GM19397 (cell line): ENCODE results near the gene SPACA5.
"Not testable (repeated sequence)": the region's sequence is repeated elsewhere in the genome, so short reads cannot be mapped to it uniquely, and the experiment has no call there.

Experiments
- ATAC-seq: cut with Tn5 transposase; IDR thresholded peaks from one replicate; pipeline ENCODE4 v1.9.1; 2021; ENCODE audit warnings: mild to moderate bottlenecking, moderate library complexity; ENCODE audit not compliant: unreplicated experiment

Gene SPACA5

DNA sequence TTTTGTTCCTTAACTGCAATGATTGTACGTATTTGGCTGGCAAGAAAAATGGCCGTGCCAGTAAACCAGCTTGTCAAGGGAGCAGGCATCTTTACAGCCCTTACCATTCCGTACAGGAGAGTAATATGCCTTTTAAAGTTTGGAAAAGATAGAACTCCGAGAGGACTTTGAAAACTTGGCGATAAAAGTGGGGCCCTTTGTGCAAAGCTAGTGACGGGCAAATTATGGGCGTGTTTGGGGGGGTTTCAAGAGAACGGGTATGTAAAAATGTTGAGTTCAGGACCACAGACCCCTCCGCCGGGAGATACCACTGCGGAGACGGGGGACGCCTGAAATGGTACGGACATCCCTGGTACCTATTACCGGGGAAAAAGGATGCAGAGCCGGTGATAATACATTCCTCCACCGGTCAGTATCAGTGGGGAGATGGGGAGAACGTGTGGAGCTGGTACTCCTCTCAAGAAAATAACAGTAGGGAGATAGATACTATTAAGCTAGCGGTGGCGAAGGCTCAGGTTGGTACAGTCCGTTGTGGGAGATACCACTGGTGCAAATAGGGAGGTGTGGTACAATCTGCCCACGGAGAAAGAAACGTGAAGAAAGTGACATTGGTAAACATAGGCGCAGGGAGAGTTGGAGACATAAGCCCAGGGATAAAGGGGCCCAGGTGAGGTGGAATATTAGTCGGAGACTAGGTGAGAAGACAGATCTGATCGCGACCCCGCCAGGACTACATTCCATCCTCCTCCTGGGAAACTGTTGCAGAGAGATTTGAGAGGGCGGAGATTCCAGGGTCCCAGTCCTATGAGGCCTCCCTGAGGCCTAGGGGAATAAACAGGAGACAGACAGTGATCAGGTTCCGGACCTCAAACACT lies 14.5 kb downstream of the SPACA5 start:
- ATAC-seq: peak; percentile 68

DNA sequence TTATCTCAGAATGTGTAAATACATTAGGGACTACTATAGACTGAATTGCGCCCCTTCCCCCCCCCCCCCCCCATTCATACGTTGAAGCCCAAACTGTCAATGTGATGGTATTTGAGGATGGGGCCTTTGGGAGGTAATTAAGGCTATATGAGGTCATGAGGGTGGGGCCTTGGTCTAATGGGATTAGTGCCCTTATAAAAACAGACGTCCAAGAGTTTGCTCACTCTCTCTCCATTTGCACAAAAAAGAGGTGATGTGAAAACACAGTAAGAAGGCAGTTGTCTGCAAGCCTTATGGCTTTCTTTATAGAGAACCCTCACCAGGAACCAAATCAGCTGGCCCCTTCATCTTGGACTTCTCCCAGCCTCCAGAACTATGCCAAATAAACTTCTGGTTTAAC lies 15.3 kb downstream of the SPACA5 start:
- ATAC-seq: no peak

DNA sequence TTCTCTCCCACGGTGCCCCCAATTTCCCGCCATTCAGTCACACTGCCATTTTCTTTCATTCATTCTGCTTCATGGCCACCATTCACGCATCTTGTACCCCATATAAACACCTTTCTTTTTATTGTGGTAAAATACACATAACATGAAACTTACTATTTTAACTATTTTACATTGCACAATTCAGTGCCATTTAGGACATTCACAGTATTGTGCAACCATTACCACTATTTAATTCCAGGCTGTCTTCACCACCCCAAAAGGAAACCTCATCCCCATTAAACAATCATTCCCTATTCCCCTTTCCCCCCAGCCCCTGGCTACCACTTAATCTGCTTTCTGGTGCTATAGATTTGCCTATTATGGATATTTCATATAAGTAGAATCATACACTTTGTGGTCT lies 15.9 kb downstream of the SPACA5 start:
- ATAC-seq: no peak

DNA sequence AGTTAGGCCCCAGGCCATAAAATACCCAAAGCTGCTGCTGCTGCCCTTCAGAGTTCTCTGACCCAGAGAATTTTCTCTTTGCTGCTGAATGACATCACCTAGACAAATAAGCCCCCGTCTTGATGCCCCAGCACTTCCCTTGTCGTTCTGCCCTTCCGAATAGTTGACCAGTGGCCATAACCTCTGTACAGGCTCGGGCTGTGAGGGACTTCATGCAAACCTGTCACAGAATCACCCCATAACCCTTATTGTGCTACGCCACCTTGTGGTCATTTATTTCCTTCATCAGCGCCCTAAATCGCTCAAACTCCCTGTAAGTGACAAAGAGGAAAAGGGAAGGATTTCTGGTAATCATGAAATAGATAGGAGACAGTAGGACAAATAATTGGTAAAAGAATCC lies 18.8 kb downstream of the SPACA5 start:
- no peak for ATAC-seq

DNA sequence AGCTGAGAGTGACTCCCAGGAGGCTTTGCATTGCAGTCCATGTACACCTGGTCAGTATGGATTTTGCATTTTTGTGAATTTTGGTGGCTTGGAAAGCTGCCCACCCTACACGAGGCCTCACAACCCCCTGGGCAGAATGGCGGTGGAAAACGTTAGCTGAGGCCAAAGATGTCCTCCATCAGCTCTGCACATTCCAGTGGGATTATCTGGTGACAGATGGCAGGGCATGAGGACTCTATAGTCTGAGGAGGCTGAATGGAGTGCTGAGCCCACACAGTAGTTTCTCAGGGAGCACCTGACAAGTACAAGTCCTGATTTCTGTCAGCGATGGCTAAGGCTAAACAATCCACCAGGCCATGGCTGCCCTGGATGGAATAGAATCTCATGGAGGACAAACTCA lies 20.8 kb downstream of the SPACA5 start:
- not testable (repeated sequence) for ATAC-seq

DNA sequence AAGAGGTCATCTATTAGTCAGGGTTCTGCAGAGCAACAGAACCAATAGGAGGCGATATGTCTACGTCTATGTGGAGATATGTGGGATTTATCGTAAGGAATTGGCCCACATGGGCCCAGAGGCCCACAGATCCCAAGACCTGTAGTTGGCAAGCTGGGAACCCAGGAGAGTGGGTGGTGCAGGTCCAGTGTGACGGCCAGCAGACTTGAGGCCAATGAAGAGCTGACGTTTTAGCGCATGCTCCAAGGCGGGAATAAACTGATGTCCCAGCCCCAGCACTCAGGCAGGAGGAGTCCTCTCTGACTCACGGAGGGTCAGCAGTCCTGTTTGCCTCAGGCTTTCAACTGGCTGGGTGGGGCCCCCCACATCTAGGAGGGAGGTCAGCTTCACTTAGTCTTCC lies 21.3 kb downstream of the SPACA5 start:
- no peak for ATAC-seq

DNA sequence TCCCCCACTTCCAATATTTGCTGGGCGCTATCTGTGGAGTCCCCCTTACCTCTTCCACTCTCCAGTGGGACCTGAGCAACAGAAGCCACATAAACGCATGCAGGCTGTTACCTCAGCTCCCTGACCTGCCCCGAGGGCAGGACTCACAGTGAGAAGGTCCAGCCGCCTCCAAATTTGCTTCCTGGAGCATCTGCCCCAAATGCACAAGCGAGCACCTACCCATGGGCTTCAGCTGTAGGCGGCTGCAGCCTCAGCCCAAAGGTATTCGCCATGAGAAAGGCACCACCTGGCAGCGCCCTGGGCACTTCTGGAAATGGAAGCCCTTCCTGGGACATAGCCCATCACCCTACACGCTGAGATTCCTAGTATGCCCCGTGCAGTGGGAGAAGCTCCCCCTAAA lies 23.4 kb downstream of the SPACA5 start:
- ATAC-seq: no peak

DNA sequence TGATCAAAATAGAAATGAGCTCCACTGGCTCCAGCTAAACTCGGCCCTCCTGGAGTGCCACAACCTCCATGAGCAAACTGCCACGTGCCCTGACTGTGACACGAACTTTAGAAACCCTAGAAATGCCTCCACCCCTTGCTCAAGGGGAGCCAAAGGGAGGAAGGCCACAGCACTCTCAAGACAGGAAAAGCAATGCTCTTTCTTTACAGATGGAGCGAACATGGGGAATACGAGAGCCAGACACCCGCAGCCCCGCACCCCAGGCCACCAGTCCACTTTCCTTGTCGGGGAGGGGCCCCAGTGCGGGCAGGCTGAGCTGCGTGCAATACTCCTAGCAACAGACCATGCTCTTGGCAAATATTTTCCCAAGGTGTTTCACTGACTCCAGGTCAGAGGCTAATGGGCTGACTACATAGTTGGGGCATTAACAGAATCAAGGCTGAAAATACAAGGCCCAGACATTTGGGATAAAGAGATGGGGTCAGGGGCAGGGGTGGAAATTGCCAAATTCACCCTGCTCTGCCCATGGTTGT lies 23.9 kb downstream of the SPACA5 start:
- ATAC-seq: not testable (repeated sequence)

DNA sequence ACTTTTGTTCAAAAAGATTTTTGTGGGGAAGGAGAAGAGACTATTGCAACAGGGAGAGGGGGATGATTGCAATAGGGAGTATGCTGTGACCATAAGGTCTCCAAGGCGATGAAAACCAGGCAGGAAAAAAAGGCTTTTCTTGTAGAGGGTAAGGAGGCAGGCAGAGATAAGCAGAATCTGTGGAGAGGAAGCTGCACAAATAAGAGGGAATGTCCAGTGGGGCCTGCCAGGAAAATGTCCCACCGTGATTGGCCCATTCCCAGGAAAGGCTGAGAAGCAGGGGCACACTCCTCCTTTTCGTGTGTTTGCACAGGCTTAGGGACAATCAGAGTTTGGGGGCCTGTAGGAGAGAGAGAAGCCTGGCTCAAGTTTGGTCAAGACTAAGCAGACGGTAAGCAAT lies 29.1 kb downstream of the SPACA5 start:
- ATAC-seq: no peak

DNA sequence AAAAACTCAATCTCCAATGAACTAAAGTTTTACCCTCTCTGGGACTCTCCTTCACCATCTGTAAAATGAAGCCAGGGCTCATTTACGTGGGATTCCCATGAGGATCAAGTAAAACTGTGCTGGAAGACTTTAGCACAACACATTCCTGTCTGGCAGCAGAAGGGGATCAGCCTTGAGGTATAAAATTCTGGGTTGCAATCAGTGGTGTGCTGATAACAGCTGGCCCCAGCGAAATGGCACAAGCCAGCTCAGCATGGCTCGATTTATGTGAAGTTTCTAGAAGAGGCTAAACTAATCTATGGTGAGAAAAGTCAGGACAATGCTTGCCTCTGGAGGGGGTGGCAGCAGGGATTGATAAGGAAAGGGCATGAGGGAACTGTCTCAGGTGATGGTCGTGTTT lies 36.3 kb downstream of the SPACA5 start:
- ATAC-seq: no peak

DNA sequence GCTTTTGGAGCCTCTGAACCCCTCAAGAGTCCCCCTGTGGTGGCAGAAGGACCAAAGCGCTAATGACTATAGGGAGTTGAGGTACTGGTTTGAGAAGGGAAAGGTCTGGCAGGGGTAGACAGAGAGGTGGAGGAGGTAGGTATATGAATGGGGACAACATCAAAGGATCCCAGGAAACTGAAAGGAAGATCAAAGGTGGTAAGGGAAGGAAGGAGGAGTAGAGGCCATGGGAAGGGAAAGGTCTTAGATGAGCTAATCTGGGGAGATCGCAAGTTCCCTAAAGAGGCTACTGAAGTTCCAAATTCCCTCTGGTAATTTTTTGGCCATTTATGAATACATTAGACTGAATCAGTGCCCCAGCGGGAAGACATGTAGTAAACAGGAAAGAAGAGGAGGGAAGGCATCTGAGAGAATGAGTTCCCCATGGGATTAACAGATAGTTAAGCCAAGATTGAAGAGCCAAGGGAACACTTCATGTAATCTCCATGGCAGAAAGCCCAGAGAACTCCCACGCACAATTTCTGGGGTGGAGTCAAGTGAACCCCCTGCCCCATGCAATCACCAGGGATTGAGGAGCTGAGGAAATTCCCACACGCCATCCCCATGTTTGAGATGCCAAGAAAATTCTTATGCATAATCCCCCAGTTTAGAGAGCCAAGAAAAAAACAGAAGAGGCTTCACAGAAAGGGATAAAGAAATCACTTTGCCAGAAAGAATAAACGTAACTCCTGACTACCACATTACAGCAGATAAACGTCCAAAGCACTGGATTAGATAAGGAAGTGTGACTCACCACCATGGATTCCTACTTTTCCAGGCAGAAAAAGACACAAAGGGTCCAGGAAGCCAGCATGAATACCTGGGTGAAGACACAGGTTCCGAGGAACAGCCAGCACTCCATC lies 38.9 kb downstream of the SPACA5 start:
- ATAC-seq: no peak

DNA sequence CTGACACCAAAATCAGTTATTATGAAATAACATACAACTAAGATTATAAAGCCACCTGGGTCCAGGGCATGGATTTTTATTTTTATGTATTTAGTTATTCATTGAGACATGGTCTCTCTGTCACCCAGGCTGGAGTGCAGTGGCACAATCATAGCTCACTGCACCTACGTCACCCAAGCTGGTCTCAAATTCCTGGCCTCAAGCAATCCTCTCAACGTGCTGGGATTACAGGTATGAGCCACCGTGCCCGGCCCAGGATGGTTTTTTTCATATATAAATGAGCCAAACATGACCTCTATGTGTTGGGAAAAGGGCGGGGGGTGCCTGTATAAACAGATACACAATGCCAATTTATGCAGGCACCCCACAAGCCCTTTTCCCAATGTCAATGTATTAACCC lies 40.1 kb downstream of the SPACA5 start:
- no peak for ATAC-seq

DNA sequence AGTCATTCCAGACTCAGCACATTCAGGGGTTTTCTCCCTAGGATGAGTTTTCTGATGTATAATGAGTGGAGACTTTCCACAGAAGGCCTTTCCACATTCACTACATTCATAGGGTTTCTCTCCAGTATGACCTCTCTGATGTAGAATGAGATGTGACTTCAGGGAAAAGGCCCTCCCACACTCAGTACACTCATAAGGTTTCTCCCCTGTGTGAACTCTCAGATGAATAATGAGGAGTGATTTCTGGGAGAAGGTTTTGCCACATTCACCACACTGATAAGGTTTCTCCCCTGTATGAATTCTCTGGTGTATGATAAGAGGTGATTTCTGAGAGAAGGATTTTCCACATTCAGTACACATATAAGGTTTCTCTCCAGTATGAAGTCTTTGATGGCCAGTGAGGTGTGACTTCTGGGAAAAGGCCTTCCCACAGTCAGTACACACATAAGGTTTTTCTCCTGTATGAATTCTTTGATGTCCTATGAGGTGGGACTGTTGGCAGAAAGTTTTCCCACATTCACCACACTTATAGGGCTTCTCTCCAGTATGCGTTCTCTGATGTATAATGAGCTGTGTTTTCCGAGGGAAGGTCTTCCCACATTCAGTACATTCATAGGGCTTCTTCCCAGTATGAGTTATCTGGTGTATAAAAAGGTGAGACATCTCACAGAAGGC lies 52.0 kb downstream of the SPACA5 start:
- no peak for ATAC-seq

DNA sequence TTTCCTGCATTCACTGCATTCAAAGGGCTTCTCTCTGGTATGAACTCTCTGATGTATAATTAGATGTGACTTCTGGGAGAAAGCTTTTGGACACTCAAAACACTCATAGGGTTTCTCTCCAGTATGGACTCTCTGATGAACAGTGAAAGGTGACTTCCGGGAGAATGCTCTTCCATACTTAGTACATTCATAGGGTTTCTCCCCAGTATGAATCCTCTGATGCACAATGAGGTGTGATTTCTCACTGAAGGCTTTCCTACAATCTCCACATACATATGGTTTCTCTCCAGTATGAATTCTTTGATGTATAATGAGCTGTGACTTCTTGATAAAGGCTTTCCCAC lies 52.5 kb downstream of the SPACA5 start:
- ATAC-seq: no peak
